ENCODE data around the gene CITED2. TPM values are rescaled to one million over a fixed set of nuclear protein-coding genes. Genes with fewer than 3 reads are reported as not detected.

The CITED2 gene
- polyA plus RNA-seq, 1 of the 3 experiments (the other 2 are of a cell fraction) = 173 TPM

DNA sequence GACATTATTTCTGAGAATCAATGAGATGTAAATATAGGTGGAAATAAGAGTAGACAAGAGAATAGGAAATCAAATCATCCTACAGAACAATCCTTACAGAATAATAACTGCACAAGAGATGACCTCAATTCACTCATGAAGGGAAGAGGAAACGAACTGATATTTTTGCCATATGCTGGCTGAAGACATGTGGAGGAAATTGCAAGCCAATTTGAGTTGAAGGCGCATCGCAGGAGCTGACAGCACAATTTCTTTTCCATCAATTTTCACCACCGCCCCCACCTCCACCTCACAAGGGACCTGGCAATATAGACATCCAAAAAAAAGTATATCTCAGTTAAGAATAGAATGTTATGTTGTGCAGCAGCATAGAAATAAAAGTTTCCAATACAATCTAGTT is 20.3 kb downstream of the CITED2 start (continued):
- TF ChIP-seq, protein P1, sequence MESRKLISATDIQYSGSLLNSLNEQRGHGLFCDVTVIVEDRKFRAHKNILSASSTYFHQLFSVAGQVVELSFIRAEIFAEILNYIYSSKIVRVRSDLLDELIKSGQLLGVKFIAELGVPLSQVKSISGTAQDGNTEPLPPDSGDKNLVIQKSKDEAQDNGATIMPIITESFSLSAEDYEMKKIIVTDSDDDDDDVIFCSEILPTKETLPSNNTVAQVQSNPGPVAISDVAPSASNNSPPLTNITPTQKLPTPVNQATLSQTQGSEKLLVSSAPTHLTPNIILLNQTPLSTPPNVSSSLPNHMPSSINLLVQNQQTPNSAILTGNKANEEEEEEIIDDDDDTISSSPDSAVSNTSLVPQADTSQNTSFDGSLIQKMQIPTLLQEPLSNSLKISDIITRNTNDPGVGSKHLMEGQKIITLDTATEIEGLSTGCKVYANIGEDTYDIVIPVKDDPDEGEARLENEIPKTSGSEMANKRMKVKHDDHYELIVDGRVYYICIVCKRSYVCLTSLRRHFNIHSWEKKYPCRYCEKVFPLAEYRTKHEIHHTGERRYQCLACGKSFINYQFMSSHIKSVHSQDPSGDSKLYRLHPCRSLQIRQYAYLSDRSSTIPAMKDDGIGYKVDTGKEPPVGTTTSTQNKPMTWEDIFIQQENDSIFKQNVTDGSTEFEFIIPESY (IDR thresholded peaks at IDR 0.05; ENCODE audit: borderline replicate concordance, low read depth) = no peak
- TF ChIP-seq, protein P2, sequence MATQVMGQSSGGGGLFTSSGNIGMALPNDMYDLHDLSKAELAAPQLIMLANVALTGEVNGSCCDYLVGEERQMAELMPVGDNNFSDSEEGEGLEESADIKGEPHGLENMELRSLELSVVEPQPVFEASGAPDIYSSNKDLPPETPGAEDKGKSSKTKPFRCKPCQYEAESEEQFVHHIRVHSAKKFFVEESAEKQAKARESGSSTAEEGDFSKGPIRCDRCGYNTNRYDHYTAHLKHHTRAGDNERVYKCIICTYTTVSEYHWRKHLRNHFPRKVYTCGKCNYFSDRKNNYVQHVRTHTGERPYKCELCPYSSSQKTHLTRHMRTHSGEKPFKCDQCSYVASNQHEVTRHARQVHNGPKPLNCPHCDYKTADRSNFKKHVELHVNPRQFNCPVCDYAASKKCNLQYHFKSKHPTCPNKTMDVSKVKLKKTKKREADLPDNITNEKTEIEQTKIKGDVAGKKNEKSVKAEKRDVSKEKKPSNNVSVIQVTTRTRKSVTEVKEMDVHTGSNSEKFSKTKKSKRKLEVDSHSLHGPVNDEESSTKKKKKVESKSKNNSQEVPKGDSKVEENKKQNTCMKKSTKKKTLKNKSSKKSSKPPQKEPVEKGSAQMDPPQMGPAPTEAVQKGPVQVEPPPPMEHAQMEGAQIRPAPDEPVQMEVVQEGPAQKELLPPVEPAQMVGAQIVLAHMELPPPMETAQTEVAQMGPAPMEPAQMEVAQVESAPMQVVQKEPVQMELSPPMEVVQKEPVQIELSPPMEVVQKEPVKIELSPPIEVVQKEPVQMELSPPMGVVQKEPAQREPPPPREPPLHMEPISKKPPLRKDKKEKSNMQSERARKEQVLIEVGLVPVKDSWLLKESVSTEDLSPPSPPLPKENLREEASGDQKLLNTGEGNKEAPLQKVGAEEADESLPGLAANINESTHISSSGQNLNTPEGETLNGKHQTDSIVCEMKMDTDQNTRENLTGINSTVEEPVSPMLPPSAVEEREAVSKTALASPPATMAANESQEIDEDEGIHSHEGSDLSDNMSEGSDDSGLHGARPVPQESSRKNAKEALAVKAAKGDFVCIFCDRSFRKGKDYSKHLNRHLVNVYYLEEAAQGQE (IDR thresholded peaks at IDR 0.05; ENCODE audit: low read depth, low read length) = no peak
- no peak for TF ChIP-seq MEF2A (IDR thresholded peaks at IDR 0.05; ENCODE audit: borderline replicate concordance, low read depth)
- no peak for TF ChIP-seq JUND (IDR thresholded peaks at IDR 0.05)
- no peak for TF ChIP-seq POLR2AphosphoS5 (IDR thresholded peaks at IDR 0.05; ENCODE audit: low read depth, low read length)

DNA sequence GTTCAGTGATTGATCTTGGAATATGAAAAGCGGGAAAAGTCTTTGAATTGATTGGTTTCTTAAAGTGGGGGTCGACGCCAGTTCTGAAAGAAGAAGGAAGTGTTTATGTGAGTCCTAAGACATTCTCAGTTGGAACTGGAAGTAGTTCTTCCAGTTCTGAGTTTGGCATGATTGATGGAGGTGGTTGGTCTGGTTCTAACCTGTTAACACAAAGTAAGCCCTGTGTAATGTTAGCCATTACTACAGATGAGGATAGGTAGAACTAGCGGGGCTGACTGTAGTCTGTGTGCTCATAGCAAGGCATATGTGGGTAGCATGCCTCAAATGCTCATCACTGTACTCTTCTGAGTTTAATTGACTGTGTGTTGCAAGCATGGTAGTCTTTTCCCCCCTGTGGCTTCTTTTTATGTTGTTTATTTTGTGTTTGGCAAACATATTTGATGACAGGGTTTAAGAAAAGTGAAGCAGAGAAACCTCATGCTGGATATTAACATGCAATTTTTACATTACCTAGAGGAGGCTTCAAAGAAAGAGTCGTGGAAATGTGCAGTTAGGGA is 24.9 kb downstream of the CITED2 start:
- Histone ChIP-seq H2AFZ (ENCODE audit: low read depth) (no peak overlapping the region), H4K20me1 (ENCODE audit: insufficient read depth) (no peaks in the 10 kb centered on the region), H3K4me1 (ENCODE audit: control insufficient read depth in 1 of 2, insufficient read depth in 2 of 2, low read depth in 1 of 2, low read length in 1 of 2) (no peaks in the 10 kb centered on the region), H3K9me3 (no peaks in the 10 kb centered on the region), H3K27ac (ENCODE audit: low read depth in 2 of 2, low read length in 1 of 2) (no peak overlapping the region), H3K79me2 (ENCODE audit: insufficient read depth) (no peaks in the 10 kb centered on the region), H3K9me2 (no peaks in the 10 kb centered on the region), H3K36me3 (replicated peaks in 1 of 2; ENCODE audit: control insufficient read depth in 1 of 2, insufficient read depth in 2 of 2, low read length in 1 of 2) (no peaks in the 10 kb centered on the region), H3F3A (replicated peaks; ENCODE audit: insufficient read depth) (no peaks in the 10 kb centered on the region), H3K27me3 (ENCODE audit: insufficient read depth) (no peaks in the 10 kb centered on the region; the same call in 1 of the 2 replicates), H3K9ac (no peak overlapping the region), H3K4me3 (ENCODE audit: low read depth in 2 of 2, low read length in 1 of 2) (no peak overlapping the region), H3K4me2 (no peak overlapping the region)
- 0% methylated on average over 5 of the region's 5 CpGs for WGBS (ENCODE audit: low lambda C conversion rate)
- POLR2A ChIA-PET = no interaction called here
- no peak for TF ChIP-seq FOXJ3 (CRISPR knock-in tag; IDR thresholded peaks at IDR 0.05)
- no peak for TF ChIP-seq GABPA (IDR thresholded peaks at IDR 0.05; ENCODE audit: low read depth)
- TF ChIP-seq, protein P3, sequence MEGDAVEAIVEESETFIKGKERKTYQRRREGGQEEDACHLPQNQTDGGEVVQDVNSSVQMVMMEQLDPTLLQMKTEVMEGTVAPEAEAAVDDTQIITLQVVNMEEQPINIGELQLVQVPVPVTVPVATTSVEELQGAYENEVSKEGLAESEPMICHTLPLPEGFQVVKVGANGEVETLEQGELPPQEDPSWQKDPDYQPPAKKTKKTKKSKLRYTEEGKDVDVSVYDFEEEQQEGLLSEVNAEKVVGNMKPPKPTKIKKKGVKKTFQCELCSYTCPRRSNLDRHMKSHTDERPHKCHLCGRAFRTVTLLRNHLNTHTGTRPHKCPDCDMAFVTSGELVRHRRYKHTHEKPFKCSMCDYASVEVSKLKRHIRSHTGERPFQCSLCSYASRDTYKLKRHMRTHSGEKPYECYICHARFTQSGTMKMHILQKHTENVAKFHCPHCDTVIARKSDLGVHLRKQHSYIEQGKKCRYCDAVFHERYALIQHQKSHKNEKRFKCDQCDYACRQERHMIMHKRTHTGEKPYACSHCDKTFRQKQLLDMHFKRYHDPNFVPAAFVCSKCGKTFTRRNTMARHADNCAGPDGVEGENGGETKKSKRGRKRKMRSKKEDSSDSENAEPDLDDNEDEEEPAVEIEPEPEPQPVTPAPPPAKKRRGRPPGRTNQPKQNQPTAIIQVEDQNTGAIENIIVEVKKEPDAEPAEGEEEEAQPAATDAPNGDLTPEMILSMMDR (IDR thresholded peaks at IDR 0.05) = no peak
- TF ChIP-seq SMC3 (IDR thresholded peaks at IDR 0.05; ENCODE audit: low read depth, low read length) = no peak
- TF ChIP-seq, protein P4, sequence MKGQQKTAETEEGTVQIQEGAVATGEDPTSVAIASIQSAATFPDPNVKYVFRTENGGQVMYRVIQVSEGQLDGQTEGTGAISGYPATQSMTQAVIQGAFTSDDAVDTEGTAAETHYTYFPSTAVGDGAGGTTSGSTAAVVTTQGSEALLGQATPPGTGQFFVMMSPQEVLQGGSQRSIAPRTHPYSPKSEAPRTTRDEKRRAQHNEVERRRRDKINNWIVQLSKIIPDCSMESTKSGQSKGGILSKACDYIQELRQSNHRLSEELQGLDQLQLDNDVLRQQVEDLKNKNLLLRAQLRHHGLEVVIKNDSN (IDR thresholded peaks at IDR 0.05; ENCODE audit: borderline replicate concordance, low read depth) = no peak
- no peak for TF ChIP-seq GATA2 (CRISPR knock-in tag; IDR thresholded peaks at IDR 0.05)
- TF ChIP-seq, protein P2 (IDR thresholded peaks at IDR 0.05; ENCODE audit: low read depth, low read length) = no peak
- TF ChIP-seq POLR2AphosphoS5 (IDR thresholded peaks at IDR 0.05; ENCODE audit: low read depth, low read length) = no peak
- no peak for DNase-seq
- CTCF ChIA-PET = interaction anchor here (1.3 kb wide), 1 partner anchor 20 kb away, joined by 3 read pairs; no protein-coding TSS in a partner anchor
